DND-41 (cell line): ENCODE measurements around the gene PTDSS2.
"Not testable (repeated sequence)": the region's sequence is repeated elsewhere in the genome, so short reads cannot be mapped to it uniquely, and the experiment has no call there.

ENCODE experiments used
- ATAC-seq: fragments of 200-7000 bp; cut with Tn5 transposase; 3 replicates; pipeline ENCODE4 v1.9.1; 2021; ENCODE audit warnings: low read depth; ENCODE audit not compliant: insufficient read depth
- DNase-seq: peaks from one replicate; pipeline ENCODE4 v3.0.0-alpha.2; 2020
- H2AFZ ChIP-seq: 2 replicates; pipeline ENCODE4 v1.6.0; 2012; ENCODE audit warnings: low read depth, low read length
- H3K27ac ChIP-seq: 2 replicates; pipeline ENCODE4 v1.5.1; 2012; ENCODE audit warnings: low read length, inconsistent platforms
- H3K27me3 ChIP-seq: fragments of 200-600 bp; sonication (generic); 2 replicates; pipeline ENCODE4 v1.6.0; 2012; ENCODE audit warnings: low read length, mild to moderate bottlenecking, inconsistent platforms; ENCODE audit not compliant: insufficient read depth, poor library complexity
- H3K36me3 ChIP-seq: 2 replicates; pipeline ENCODE4 v1.5.1; 2012; ENCODE audit warnings: low read length, inconsistent platforms; ENCODE audit not compliant: insufficient read depth
- H3K4me1 ChIP-seq: 2 replicates; pipeline ENCODE4 v1.5.1; 2012; ENCODE audit warnings: mild to moderate bottlenecking, low read length; ENCODE audit not compliant: insufficient read depth
- H3K4me2 ChIP-seq: 2 replicates; pipeline ENCODE4 v1.6.0; 2012; ENCODE audit warnings: mild to moderate bottlenecking, moderate library complexity, low read length, inconsistent platforms; ENCODE audit not compliant: insufficient read depth
- H3K4me3 ChIP-seq, 2 experiments: fragments of 200-600 bp in 1 of 2; shearing (Covaris generic) in 1 of 2; 2 replicates each; pipeline ENCODE4 v1.5.1; 2012 to 2016; ENCODE audit warnings: inconsistent platforms in 2 of 2, low read length in 2 of 2, mild to moderate bottlenecking in 2 of 2, low read depth in 1 of 2, moderate library complexity in 1 of 2
- H3K79me2 ChIP-seq: 2 replicates; pipeline ENCODE4 v1.6.0; 2012; ENCODE audit warnings: low read length, inconsistent platforms; ENCODE audit not compliant: insufficient read depth
- H3K9ac ChIP-seq: 2 replicates; pipeline ENCODE4 v1.6.0; 2012; ENCODE audit warnings: low read depth, mild to moderate bottlenecking, inconsistent platforms, low read length, moderate library complexity
- H3K9me3 ChIP-seq: 2 replicates; pipeline ENCODE4 v1.5.1; 2012; ENCODE audit warnings: low read length, moderate library complexity, mild to moderate bottlenecking, inconsistent platforms; ENCODE audit not compliant: insufficient read depth, severe bottlenecking
- H4K20me1 ChIP-seq: 2 replicates; pipeline ENCODE4 v1.6.0; 2012; ENCODE audit warnings: low read length; ENCODE audit not compliant: insufficient read depth
- CTCF ChIP-seq: IDR thresholded peaks from 2 replicates; pipeline ENCODE4 v1.5.1; 2012; ENCODE audit warnings: borderline replicate concordance, low read length, moderate library complexity, mild to moderate bottlenecking; ENCODE audit not compliant: poor library complexity, severe bottlenecking; ENCODE audit errors: extremely low read depth
- EZH2 ChIP-seq: IDR thresholded peaks from 3 replicates; pipeline ENCODE4 v1.6.1; 2012; ENCODE audit warnings: borderline replicate concordance, low read depth, mild to moderate bottlenecking, moderate library complexity, low read length, inconsistent platforms; ENCODE audit not compliant: severe bottlenecking

Gene PTDSS2

GRCh38 chr11:465896-466530 is 15.9 kb downstream of the PTDSS2 start:
- no peaks in the 10 kb centered on the region for H3K9me3 ChIP-seq
- H3K79me2 ChIP-seq: peaks cover 6% of the 10 kb centered on the region; the same call in 1 of the 2 replicates
- H3K27ac ChIP-seq: no peak overlapping the region

GRCh38 chr11:468036-468435 is 18.0 kb downstream of the PTDSS2 start:
- no peak overlapping the region for H3K27ac ChIP-seq
- no peak overlapping the region for H2AFZ ChIP-seq
- peaks cover 12% of the 10 kb centered on the region for H4K20me1 ChIP-seq
- no peak overlapping the region for H3K9ac ChIP-seq
- no peaks in the 10 kb centered on the region for H3K9me3 ChIP-seq
- DNase-seq: no peak
- H3K4me1 ChIP-seq: no peaks in the 10 kb centered on the region
- no peak for ATAC-seq
- H3K4me2 ChIP-seq: no peak overlapping the region
- H3K27me3 ChIP-seq: no peaks in the 10 kb centered on the region
- H3K4me3 ChIP-seq: no peak overlapping the region
- peaks cover 20% of the 10 kb centered on the region for H3K36me3 ChIP-seq
- H3K79me2 ChIP-seq: peaks cover 2% of the 10 kb centered on the region; the same call in 1 of the 2 replicates
- TF ChIP-seq CTCF (no peak), EZH2 (no peak)

More at GRCh38 chr11:465896-466530, 15.9 kb downstream of the PTDSS2 start:
- DNase-seq (no peak), ATAC-seq (no peak)
- Histone ChIP-seq H3K9ac (no peak overlapping the region), H3K4me2 (no peak overlapping the region), H3K4me3 (no peak overlapping the region), H3K4me1 (no peaks in the 10 kb centered on the region), H2AFZ (no peak overlapping the region), H3K27me3 (no peaks in the 10 kb centered on the region), H3K36me3 (peaks cover 34% of the 10 kb centered on the region), H4K20me1 (peaks cover 11% of the 10 kb centered on the region; the same call in 1 of the 2 replicates)
- TF ChIP-seq EZH2: no peak
- TF ChIP-seq CTCF: no peak

DNA sequence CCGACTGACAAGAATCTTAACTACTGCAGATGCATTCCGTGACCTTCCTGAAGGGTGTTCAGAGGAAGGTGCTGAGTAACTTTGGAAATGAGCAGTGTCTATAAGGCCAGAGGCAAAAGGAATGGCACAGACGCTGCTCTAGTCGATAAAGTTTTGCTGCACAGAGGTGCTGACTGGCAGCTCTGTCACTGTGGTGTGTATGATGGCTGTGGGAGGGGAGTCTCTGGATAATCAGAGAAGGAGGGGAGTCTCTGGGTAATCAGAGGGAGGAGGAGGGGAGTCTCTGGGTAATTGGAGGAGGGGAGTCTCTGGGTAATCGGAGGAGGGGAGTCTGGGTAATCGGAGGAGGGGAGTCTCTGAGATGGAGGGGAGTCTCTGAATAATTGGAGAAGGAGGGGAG is 18.4 kb downstream of the PTDSS2 start:
- TF ChIP-seq CTCF: no peak
- no peak for TF ChIP-seq EZH2
- peaks cover 20% of the 10 kb centered on the region for H3K36me3 ChIP-seq
- no peaks in the 10 kb centered on the region for H3K9me3 ChIP-seq
- peaks cover 2% of the 10 kb centered on the region; the same call in 1 of the 2 replicates for H3K79me2 ChIP-seq
- DNase-seq (no peak), ATAC-seq (no peak)
- no peak overlapping the region for H3K4me2 ChIP-seq
- H3K27ac ChIP-seq: no peak overlapping the region
- H3K4me3 ChIP-seq: no peak overlapping the region
- H2AFZ ChIP-seq: no peak overlapping the region
- no peaks in the 10 kb centered on the region for H3K4me1 ChIP-seq
- H3K9ac ChIP-seq: no peak overlapping the region
- H4K20me1 ChIP-seq: peaks cover 16% of the 10 kb centered on the region
- H3K27me3 ChIP-seq: no peaks in the 10 kb centered on the region

DNA sequence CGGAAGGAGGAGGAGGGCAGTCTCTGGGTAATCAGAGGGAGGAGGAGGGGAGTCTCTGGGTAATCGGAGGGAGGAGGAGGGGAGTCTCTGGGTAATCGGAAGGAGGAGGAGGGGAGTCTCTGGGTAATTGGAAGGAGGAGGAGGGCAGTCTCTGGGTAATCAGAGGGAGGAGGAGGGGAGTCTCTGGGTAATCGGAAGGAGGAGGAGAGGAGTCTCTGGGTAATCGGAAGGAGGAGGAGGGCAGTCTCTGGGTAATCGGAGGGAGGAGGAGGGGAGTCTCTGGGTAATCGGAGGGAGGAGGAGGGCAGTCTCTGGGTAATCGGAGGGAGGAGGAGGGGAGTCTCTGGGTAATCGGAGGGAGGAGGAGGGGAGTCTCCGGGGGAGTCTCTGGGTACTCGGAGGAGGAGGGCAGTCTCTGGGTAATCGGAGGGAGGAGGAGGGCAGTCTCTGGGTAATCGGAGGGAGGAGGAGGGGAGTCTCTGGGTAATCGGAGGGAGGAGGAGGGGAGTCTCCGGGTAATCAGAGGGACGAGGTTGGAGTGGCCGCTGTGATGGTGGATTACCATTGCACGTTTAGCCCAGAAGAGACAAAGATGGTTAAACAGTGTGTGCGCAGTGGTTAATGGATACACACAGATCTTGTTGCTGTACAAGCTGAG is 19.1 kb downstream of the PTDSS2 start:
- not testable (repeated sequence) for DNase-seq, H2AFZ ChIP-seq, H3K9me3 ChIP-seq, H3K79me2 ChIP-seq, H3K4me2 ChIP-seq, H3K4me1 ChIP-seq, H3K9ac ChIP-seq, H3K27ac ChIP-seq, H3K27me3 ChIP-seq, ATAC-seq, H3K4me3 ChIP-seq
- Histone ChIP-seq H4K20me1 (peaks cover 20% of the 10 kb centered on the region), H3K36me3 (peaks cover 18% of the 10 kb centered on the region)
